C4-2B (cell line): ENCODE measurements around the gene THAP7.

ENCODE experiments used
- ZFX ChIP-seq: fragments of 450-650 bp; IDR thresholded peaks from 2 replicates; pipeline ENCODE4 v1.6.1; 2017
- TF ChIP-seq, protein P1 (sequence below): fragments of 450-650 bp; conservative IDR thresholded peaks from 2 replicates; pipeline ENCODE4 v1.5.1; 2017; ENCODE audit warnings: mild to moderate bottlenecking

DNA sequence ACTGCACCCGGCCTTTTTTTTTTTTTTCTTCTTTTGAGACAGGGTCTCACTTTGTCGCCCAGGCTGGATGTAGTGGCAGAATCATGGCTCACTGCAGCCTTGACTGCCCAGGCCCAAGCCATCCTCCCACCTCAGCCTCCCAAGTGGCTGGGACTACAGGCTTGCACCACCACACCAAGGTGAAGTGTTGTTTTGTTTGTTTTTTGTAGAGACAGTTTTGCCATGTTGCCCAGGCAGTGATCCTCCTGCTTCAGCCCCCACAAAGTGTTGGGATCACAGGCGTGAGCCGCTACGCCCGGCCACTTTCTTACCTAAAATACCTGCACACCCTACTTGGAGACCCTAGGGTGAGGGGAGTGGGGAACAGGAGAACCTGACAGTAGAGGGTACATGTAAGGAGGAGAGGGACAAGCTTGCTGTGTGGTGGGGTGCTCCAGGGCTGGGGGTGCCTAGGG is 39.4 kb downstream of the THAP7 start:
- TF ChIP-seq, protein P1, sequence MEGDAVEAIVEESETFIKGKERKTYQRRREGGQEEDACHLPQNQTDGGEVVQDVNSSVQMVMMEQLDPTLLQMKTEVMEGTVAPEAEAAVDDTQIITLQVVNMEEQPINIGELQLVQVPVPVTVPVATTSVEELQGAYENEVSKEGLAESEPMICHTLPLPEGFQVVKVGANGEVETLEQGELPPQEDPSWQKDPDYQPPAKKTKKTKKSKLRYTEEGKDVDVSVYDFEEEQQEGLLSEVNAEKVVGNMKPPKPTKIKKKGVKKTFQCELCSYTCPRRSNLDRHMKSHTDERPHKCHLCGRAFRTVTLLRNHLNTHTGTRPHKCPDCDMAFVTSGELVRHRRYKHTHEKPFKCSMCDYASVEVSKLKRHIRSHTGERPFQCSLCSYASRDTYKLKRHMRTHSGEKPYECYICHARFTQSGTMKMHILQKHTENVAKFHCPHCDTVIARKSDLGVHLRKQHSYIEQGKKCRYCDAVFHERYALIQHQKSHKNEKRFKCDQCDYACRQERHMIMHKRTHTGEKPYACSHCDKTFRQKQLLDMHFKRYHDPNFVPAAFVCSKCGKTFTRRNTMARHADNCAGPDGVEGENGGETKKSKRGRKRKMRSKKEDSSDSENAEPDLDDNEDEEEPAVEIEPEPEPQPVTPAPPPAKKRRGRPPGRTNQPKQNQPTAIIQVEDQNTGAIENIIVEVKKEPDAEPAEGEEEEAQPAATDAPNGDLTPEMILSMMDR = no peak
- no peak for TF ChIP-seq ZFX
